ENCODE data around the gene RRP15.

Gene RRP15

DNA sequence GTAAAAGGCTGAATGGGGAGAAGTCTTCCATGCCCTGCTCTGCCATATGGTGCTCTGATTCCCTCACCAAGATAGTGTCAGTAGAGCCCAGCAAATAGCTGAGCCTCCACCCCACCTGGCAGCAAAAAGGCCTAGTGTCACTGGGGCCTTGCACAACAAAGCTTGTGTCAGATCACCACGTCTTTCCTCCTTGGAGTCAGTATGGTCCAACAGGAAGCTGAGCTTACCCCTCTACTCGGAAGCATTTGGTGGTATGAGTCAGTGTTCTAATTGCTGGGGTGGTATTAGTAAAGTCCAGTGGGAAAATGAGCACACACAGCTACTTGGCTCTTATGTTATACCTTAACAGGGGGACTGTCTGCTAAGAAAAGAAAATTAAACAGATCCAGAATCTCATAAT is 18.7 kb upstream of the RRP15 start:
- DNase-seq (ENCODE audit: low spot score) = no peak
- Histone ChIP-seq H2BK15ac (ENCODE audit: low read length) (no peak overlapping the region), H3K79me1 (ENCODE audit: low read depth, low read length) (no peaks in the 10 kb centered on the region), H2BK5ac (ENCODE audit: low read length) (no peak overlapping the region), H3K36me3 (replicated peaks in 1 of 2; ENCODE audit: control insufficient read depth in 2 of 2, insufficient read depth in 2 of 2, low read length in 2 of 2) (no peaks in the 10 kb centered on the region), H2BK120ac (ENCODE audit: low read depth, low read length) (no peak overlapping the region), H3K9me3 (replicated peaks in 1 of 2; ENCODE audit: control insufficient read depth in 2 of 2, insufficient read depth in 1 of 2, low read depth in 1 of 2, low read length in 2 of 2) (no peaks in the 10 kb centered on the region), H3K9ac (ENCODE audit: low read depth, low read length, poor library complexity) (no peak overlapping the region), H3K18ac (ENCODE audit: low read length) (no peak overlapping the region), H3K27ac (replicated peaks; ENCODE audit: low read length) (no peak overlapping the region), H2BK12ac (ENCODE audit: low read length) (no peak overlapping the region), H3K23ac (ENCODE audit: low read depth, low read length, poor library complexity) (no peak overlapping the region), H2AFZ (ENCODE audit: low read length) (no peak overlapping the region), H4K91ac (ENCODE audit: low read depth, low read length, poor library complexity) (no peak overlapping the region), H3K4me1 (ENCODE audit: control insufficient read depth in 2 of 2, insufficient read depth in 1 of 2, low read depth in 1 of 2, low read length in 2 of 2) (no peaks in the 10 kb centered on the region), H3K4me3 (ENCODE audit: low read length in 2 of 2) (no peak overlapping the region), H3K27me3 (ENCODE audit: control insufficient read depth in 3 of 3, insufficient read depth in 3 of 3, low read depth in 1 of 3, low read length in 3 of 3) (no peaks in the 10 kb centered on the region), H3K4ac (ENCODE audit: low read length) (no peak overlapping the region), H3K4me2 (ENCODE audit: insufficient read depth, low read length, poor library complexity, severe bottlenecking) (no peak overlapping the region), H2AK5ac (ENCODE audit: low read depth, low read length) (no peak overlapping the region), H3K14ac (ENCODE audit: low read length) (no peak overlapping the region), H4K8ac (ENCODE audit: low read depth, low read length) (no peak overlapping the region)
- no CpG with 5 or more reads among the region's 2 CpGs for WGBS, 2 donors (ENCODE audit: extremely low coverage in 2 of 2, insufficient read length in 2 of 2, insufficient replicate concordance in 1 of 2)

DNA sequence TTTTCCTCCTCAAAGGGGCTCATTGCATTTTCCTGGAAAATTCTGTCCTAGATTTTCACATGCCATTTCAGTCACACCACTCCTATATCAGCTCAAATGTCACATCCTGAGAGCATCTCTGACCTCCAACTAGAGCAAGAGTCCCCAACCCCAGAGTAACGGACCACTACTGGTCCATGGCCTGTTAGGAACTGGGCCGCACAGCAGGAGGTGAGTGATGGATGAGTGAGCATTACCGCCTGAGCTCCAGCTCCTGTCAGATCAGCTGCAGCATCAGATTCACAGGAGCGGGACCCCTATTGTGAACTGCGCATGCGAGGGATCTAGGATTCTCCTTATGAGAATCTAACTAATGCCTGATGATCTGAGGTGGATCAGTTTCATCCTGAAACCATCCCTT is 12.7 kb upstream of the RRP15 start:
- Histone ChIP-seq H3K4me1 (ENCODE audit: control insufficient read depth in 2 of 2, insufficient read depth in 1 of 2, low read depth in 1 of 2, low read length in 2 of 2) (peaks cover 0 to 2% of the 10 kb centered on the region in 2 donors), H4K8ac (ENCODE audit: low read depth, low read length) (no peak overlapping the region)

DNA sequence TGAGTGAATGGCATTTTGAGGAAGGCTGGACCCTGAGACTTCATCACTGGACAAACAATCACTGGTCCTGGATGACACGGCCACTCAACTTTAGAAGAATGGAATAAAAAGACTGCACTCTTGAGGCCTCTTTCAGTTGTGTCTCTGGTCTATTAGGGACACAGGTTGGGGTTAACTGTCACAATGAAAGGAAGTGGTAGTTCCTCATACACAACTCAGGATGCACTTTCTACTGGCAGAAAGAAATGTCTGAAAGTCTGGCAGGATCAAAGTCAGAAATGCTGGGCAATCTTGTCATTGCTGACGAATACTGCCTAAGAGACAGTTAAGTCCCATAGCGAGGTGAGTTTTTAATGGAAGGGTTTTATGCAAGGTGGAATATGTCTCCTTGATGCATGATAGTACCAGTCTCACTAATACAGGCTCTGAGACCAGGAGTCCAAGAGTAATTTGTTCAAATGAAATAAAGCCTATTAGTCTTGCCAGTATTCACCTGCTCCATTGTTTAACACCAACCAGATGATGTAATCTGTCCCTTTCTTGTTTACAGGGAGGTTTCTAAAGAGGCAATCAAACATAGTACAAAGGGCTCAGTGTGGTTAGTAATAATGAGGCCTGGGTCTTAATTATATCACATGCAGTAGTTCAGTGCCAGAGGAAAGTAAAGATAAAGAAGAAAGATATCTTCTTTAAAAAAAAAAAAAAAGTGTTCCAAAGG is 11.2 kb upstream of the RRP15 start:
- no CpG with 5 or more reads among the region's 3 CpGs for WGBS, 2 donors (ENCODE audit: extremely low coverage in 2 of 2, insufficient read length in 2 of 2, insufficient replicate concordance in 1 of 2)
- H2BK12ac ChIP-seq (ENCODE audit: low read length) = no peak overlapping the region
- H3K23ac ChIP-seq (ENCODE audit: low read depth, low read length, poor library complexity) = no peak overlapping the region
- H3K4ac ChIP-seq (ENCODE audit: low read length) = no peak overlapping the region
- no peak overlapping the region for H2BK120ac ChIP-seq (ENCODE audit: low read depth, low read length)
- no peak overlapping the region for H3K9ac ChIP-seq (ENCODE audit: low read depth, low read length, poor library complexity)
- H3K79me1 ChIP-seq (ENCODE audit: low read depth, low read length) = no peaks in the 10 kb centered on the region
- no peak overlapping the region for H4K8ac ChIP-seq (ENCODE audit: low read depth, low read length)
- no peak overlapping the region for H3K4me3 ChIP-seq (ENCODE audit: low read length in 2 of 2)
- no peak overlapping the region for H3K18ac ChIP-seq (ENCODE audit: low read length)
- H2AK5ac ChIP-seq (ENCODE audit: low read depth, low read length) = no peak overlapping the region
- no peak overlapping the region for H3K4me2 ChIP-seq (ENCODE audit: insufficient read depth, low read length, poor library complexity, severe bottlenecking)
- no peak overlapping the region for H2BK5ac ChIP-seq (ENCODE audit: low read length)
- H3K4me1 ChIP-seq (ENCODE audit: control insufficient read depth in 2 of 2, insufficient read depth in 1 of 2, low read depth in 1 of 2, low read length in 2 of 2) = peaks cover 0 to 7% of the 10 kb centered on the region in 2 donors
- H3K27me3 ChIP-seq (ENCODE audit: control insufficient read depth in 3 of 3, insufficient read depth in 3 of 3, low read depth in 1 of 3, low read length in 3 of 3) = peaks cover 0 to 3% (median 0%) of the 10 kb centered on the region in 3 experiments
- H4K91ac ChIP-seq (ENCODE audit: low read depth, low read length, poor library complexity) = no peak overlapping the region
- H3K14ac ChIP-seq (ENCODE audit: low read length) = no peak overlapping the region
- no peaks in the 10 kb centered on the region for H3K36me3 ChIP-seq (replicated peaks in 1 of 2; ENCODE audit: control insufficient read depth in 2 of 2, insufficient read depth in 2 of 2, low read length in 2 of 2)
- no peak overlapping the region for H3K27ac ChIP-seq (replicated peaks; ENCODE audit: low read length)
- DNase-seq (ENCODE audit: low spot score) = no peak
- H2AFZ ChIP-seq (ENCODE audit: low read length) = no peak overlapping the region
- H3K9me3 ChIP-seq (replicated peaks in 1 of 2; ENCODE audit: control insufficient read depth in 2 of 2, insufficient read depth in 1 of 2, low read depth in 1 of 2, low read length in 2 of 2) = no peaks in the 10 kb centered on the region
- H2BK15ac ChIP-seq (ENCODE audit: low read length) = no peak overlapping the region

More for the DNA sequence above, 12.7 kb upstream of the RRP15 start:
- Histone ChIP-seq H3K4me3 (ENCODE audit: low read length in 2 of 2) (no peak overlapping the region), H3K18ac (ENCODE audit: low read length) (no peak overlapping the region), H3K23ac (ENCODE audit: low read depth, low read length, poor library complexity) (no peak overlapping the region), H2BK15ac (ENCODE audit: low read length) (no peak overlapping the region), H2AK5ac (ENCODE audit: low read depth, low read length) (no peak overlapping the region), H3K27me3 (ENCODE audit: control insufficient read depth in 3 of 3, insufficient read depth in 3 of 3, low read depth in 1 of 3, low read length in 3 of 3) (peaks cover 0 to 3% (median 0%) of the 10 kb centered on the region in 3 experiments), H3K9me3 (replicated peaks in 1 of 2; ENCODE audit: control insufficient read depth in 2 of 2, insufficient read depth in 1 of 2, low read depth in 1 of 2, low read length in 2 of 2) (no peaks in the 10 kb centered on the region), H3K79me1 (ENCODE audit: low read depth, low read length) (no peaks in the 10 kb centered on the region), H3K4ac (ENCODE audit: low read length) (no peak overlapping the region), H3K4me2 (ENCODE audit: insufficient read depth, low read length, poor library complexity, severe bottlenecking) (no peak overlapping the region), H3K27ac (replicated peaks; ENCODE audit: low read length) (no peak overlapping the region), H2BK5ac (ENCODE audit: low read length) (no peak overlapping the region), H2AFZ (ENCODE audit: low read length) (no peak overlapping the region), H2BK12ac (ENCODE audit: low read length) (no peak overlapping the region), H3K9ac (ENCODE audit: low read depth, low read length, poor library complexity) (no peak overlapping the region), H3K36me3 (replicated peaks in 1 of 2; ENCODE audit: control insufficient read depth in 2 of 2, insufficient read depth in 2 of 2, low read length in 2 of 2) (no peaks in the 10 kb centered on the region), H3K14ac (ENCODE audit: low read length) (no peak overlapping the region), H4K91ac (ENCODE audit: low read depth, low read length, poor library complexity) (no peak overlapping the region), H2BK120ac (ENCODE audit: low read depth, low read length) (no peak overlapping the region)
- WGBS, 2 donors (ENCODE audit: extremely low coverage in 2 of 2, insufficient read length in 2 of 2, insufficient replicate concordance in 1 of 2) = no CpG with 5 or more reads among the region's 6 CpGs
- no peak for DNase-seq (ENCODE audit: low spot score)

DNA sequence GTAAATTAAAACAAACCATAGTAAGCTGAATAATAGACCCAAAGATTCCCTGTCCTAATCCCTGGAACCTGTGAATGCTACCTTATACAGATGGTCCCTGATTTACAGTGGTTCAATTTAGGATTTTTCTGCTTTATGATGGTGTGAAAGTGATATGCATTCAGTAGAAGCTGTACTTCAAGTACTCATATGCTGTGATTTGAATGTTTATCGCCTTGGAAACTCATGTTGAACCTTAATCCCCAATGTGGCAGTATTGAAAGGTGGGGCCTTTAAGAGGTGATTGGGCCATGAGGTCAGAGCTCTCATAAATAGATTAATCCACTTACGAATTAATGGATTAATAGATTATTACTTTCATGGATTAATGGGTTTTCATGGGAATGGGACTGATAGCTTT is 10.6 kb upstream of the RRP15 start:
- no peak overlapping the region for H2BK120ac ChIP-seq (ENCODE audit: low read depth, low read length)
- WGBS, 2 donors (ENCODE audit: extremely low coverage in 2 of 2, insufficient read length in 2 of 2, insufficient replicate concordance in 1 of 2) = no CpG with 5 or more reads among the region's 2 CpGs
- no peak overlapping the region for H2BK12ac ChIP-seq (ENCODE audit: low read length)
- DNase-seq (ENCODE audit: low spot score) = no peak
- no peak overlapping the region for H2BK5ac ChIP-seq (ENCODE audit: low read length)
- H4K91ac ChIP-seq (ENCODE audit: low read depth, low read length, poor library complexity) = no peak overlapping the region
- no peak overlapping the region for H3K18ac ChIP-seq (ENCODE audit: low read length)
- H3K27ac ChIP-seq (replicated peaks; ENCODE audit: low read length) = no peak overlapping the region
- no peaks in the 10 kb centered on the region for H3K79me1 ChIP-seq (ENCODE audit: low read depth, low read length)
- no peak overlapping the region for H3K9ac ChIP-seq (ENCODE audit: low read depth, low read length, poor library complexity)
- H3K4ac ChIP-seq (ENCODE audit: low read length) = no peak overlapping the region
- H3K27me3 ChIP-seq (ENCODE audit: control insufficient read depth in 3 of 3, insufficient read depth in 3 of 3, low read depth in 1 of 3, low read length in 3 of 3) = peaks cover 0 to 3% (median 0%) of the 10 kb centered on the region in 3 experiments
- H3K36me3 ChIP-seq (replicated peaks in 1 of 2; ENCODE audit: control insufficient read depth in 2 of 2, insufficient read depth in 2 of 2, low read length in 2 of 2) = no peaks in the 10 kb centered on the region
- H3K4me1 ChIP-seq (ENCODE audit: control insufficient read depth in 2 of 2, insufficient read depth in 1 of 2, low read depth in 1 of 2, low read length in 2 of 2) = peaks cover 0 to 7% of the 10 kb centered on the region in 2 donors
- no peak overlapping the region for H3K23ac ChIP-seq (ENCODE audit: low read depth, low read length, poor library complexity)
- H2BK15ac ChIP-seq (ENCODE audit: low read length) = no peak overlapping the region
- H4K8ac ChIP-seq (ENCODE audit: low read depth, low read length) = no peak overlapping the region
- H2AK5ac ChIP-seq (ENCODE audit: low read depth, low read length) = no peak overlapping the region
- H2AFZ ChIP-seq (ENCODE audit: low read length) = no peak overlapping the region
- no peak overlapping the region for H3K4me2 ChIP-seq (ENCODE audit: insufficient read depth, low read length, poor library complexity, severe bottlenecking)
- no peaks in the 10 kb centered on the region for H3K9me3 ChIP-seq (replicated peaks in 1 of 2; ENCODE audit: control insufficient read depth in 2 of 2, insufficient read depth in 1 of 2, low read depth in 1 of 2, low read length in 2 of 2)
- no peak overlapping the region for H3K14ac ChIP-seq (ENCODE audit: low read length)
- no peak overlapping the region for H3K4me3 ChIP-seq (ENCODE audit: low read length in 2 of 2)
